Measurements from ENCODE around the gene STAC2. TPM values are rescaled to one million over a fixed set of nuclear protein-coding genes. Genes with fewer than 3 reads are reported as not detected.

Gene STAC2
- total RNA-seq, 4 donors from 2014 or later, result 0.20 to 0.30 TPM; not detected in 2

- Histone ChIP-seq H3K4me1 (peaks cover 0 to 48% (median 21%) of the 10 kb centered on the region in 4 donors), H3K36me3 (peaks cover 0 to 39% (median 0%) of the 10 kb centered on the region in 3 donors), H3K27ac (peak overlapping the region in 3 of 4 donors; percentile 27 to 97 (median 96)), H3K27me3 (no peaks in the 10 kb centered on the region), H3K9me3 (no peaks in the 10 kb centered on the region), H3K4me3 (no peak overlapping the region)
- DNase-seq (ENCODE audit: low spot score in 2 of 2), result no peak
- TF ChIP-seq EP300 (IDR thresholded peaks at IDR 0.05) (no peak), POLR2A (IDR thresholded peaks at IDR 0.05) (no peak), CTCF (IDR thresholded peaks at IDR 0.05) (no peak)
- 39 to 54% methylated on average over 7 to 10 of the region's 10 CpGs for WGBS, 2 donors
Measured at GRCh38 chr17:39194985-39195524, 30.7 kb downstream of the STAC2 start.

GRCh38 chr17:39194089-39194984, 31.4 kb downstream of the STAC2 start:
- no peaks in the 10 kb centered on the region for H3K9me3 ChIP-seq
- H3K4me3 ChIP-seq, result no peak overlapping the region
- no peak for TF ChIP-seq POLR2A (IDR thresholded peaks at IDR 0.05)
- peak in 2 of 5 experiments; percentile 24 to 42 for TF ChIP-seq CTCF (IDR thresholded peaks at IDR 0.05)
- TF ChIP-seq EP300 (IDR thresholded peaks at IDR 0.05), result no peak
- peaks cover 0 to 45% (median 21%) of the 10 kb centered on the region in 4 donors for H3K4me1 ChIP-seq
- no peaks in the 10 kb centered on the region for H3K27me3 ChIP-seq
- peak overlapping the region in 3 of 4 donors; percentile 27 to 97 (median 96) for H3K27ac ChIP-seq
- DNase-seq (ENCODE audit: low spot score in 2 of 2), result peak in 1 of 2 donors; percentile 33
- H3K36me3 ChIP-seq, result peaks cover 0 to 47% (median 0%) of the 10 kb centered on the region in 3 donors
- 60 to 62% methylated on average over 20 of the region's 20 CpGs for WGBS, 2 donors

- Histone ChIP-seq H3K27ac (no peak overlapping the region), H3K27me3 (no peaks in the 10 kb centered on the region), H3K36me3 (peaks cover 0 to 56% (median 2%) of the 10 kb centered on the region in 3 donors), H3K4me1 (peaks cover 0 to 36% (median 21%) of the 10 kb centered on the region in 4 donors), H3K4me3 (no peak overlapping the region), H3K9me3 (no peaks in the 10 kb centered on the region)
- TF ChIP-seq EP300 (IDR thresholded peaks at IDR 0.05) (no peak), CTCF (IDR thresholded peaks at IDR 0.05) (no peak), POLR2A (IDR thresholded peaks at IDR 0.05) (no peak)
- 82 to 89% methylated on average over 6 to 10 of the region's 10 CpGs for WGBS, 2 donors
- DNase-seq (ENCODE audit: low spot score in 2 of 2), result no peak
Measured at GRCh38 chr17:39193346-39193745, 32.4 kb downstream of the STAC2 start.

GRCh38 chr17:39192901-39193300, 32.8 kb downstream of the STAC2 start:
- Histone ChIP-seq H3K36me3 (peaks cover 0 to 61% (median 2%) of the 10 kb centered on the region in 3 donors), H3K9me3 (no peaks in the 10 kb centered on the region), H3K27ac (no peak overlapping the region), H3K27me3 (no peaks in the 10 kb centered on the region), H3K4me3 (no peak overlapping the region), H3K4me1 (peaks cover 0 to 31% (median 19%) of the 10 kb centered on the region in 4 donors)
- no peak for TF ChIP-seq EP300 (IDR thresholded peaks at IDR 0.05)
- no peak for TF ChIP-seq POLR2A (IDR thresholded peaks at IDR 0.05)
- TF ChIP-seq CTCF (IDR thresholded peaks at IDR 0.05), result no peak
- DNase-seq (ENCODE audit: low spot score in 2 of 2), result no peak
- WGBS, 2 donors, result 87 to 92% methylated on average over 16 of the region's 16 CpGs
